Measurements from ENCODE around the gene CDH22.

CDH22 gene

GRCh38 chr20:46127396-46128010 is 180.8 kb downstream of the CDH22 start:
- no peak for DNase-seq (ENCODE audit: low read depth in 3 of 3, low spot score in 1 of 3)

- DNase-seq (ENCODE audit: low read depth in 3 of 3, low spot score in 1 of 3), result no peak
These were observed 181.8 kb downstream of the CDH22 start for GRCh38 chr20:46126440-46127056.

Data from stimulated activated CD4-positive, alpha-beta T cell treated with anti-CD3 and anti-CD28 coated beads, TNF-alpha, amount 100 ng/mL, for 1 hour (primary cell).